Activated gamma-delta T cell treated with anti-CD3 and anti-CD28 coated beads, Interleukin-2, amount 50 U/mL, for 16 hours (primary cell): ENCODE data around the gene CCNY.

Source experiments
- DNase-seq: peaks from one replicate; pipeline ENCODE4 v3.0.0-alpha.2; 2020; ENCODE audit warnings: low read depth

CCNY gene

GRCh38 chr10:35562427-35562826 is 226.1 kb downstream of the CCNY start:
- DNase-seq = no peak

DNA sequence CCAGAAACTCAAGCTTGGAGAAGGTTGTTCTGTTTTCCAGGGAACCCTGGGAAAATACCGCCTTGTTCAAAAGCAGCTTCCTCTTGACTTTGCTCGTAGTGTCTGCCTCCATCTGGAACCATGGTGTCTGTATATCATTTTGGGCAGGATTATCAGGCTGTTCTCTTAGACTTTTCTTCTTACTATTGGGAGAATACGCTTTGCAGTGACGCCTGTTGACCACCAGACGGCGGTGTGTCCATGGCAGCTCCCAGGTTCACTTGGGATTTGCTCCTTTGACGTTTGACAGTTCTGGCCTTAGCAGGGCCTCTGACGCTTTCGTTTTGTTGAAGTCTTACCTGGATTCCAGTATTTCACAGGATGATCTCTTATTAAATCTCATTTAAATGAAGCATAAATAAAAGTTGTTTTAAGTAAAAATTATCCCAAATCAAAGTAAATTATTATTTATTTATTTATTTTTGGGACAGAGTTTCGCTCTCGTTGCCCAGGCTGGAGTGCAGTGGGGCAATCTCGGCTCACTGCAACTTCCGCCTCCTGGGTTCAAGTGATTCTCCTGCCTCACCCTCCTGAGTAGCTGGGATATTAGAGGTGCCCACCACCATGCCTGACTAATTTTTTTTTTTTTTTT is 227.1 kb downstream of the CCNY start:
- DNase-seq = no peak

GRCh38 chr10:35564341-35564968 is 228.1 kb downstream of the CCNY start:
- no peak for DNase-seq

GRCh38 chr10:35565602-35566081 is 229.3 kb downstream of the CCNY start:
- DNase-seq = no peak

DNA sequence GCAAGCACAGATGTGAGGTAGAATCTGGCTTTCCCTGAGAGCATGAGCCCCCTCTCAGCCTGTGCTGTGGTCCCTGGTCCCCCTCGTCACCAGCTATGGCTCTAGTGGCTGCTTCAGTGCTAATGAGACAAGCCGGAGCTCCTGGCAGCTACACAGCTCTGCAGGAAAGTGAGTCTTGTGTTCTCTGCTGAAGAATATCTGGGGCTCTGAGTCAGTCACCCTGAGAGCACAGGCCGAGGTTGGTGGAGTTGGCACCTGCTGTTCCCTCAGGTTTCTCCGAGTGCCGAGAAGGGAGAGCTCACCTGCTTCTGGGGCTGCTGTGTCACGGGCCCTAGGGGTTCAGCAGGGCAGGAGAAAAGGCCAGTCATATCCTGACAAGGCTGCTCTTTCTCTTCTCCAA is 231.6 kb downstream of the CCNY start:
- DNase-seq = no peak

DNA sequence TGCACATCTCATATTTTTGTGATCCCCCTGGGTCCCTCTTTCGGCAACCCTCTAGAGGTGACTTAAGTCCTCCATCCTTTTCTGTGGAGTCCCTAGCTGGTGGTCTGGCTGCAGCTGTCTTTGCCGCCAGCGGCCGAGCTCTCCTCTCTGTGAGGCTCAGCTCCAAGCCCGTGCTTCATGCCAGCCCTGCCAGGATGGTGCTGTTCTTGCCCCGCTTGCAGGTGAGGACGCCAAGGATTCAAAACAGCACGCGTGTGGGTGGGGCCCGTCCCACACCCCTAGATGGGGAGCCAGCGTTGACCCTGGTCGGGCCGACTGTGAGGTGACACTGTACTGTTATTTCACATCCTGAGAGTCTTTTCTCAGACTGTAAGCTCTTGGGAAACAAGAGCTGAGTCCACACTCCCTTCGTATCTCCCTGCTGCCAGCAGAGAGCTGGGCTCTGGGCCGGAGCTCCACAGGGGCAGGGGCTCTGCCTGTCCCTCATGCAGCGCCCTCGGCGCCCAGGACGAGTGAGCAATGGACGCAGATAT is 232.2 kb downstream of the CCNY start:
- DNase-seq = no peak

- no peak for DNase-seq
These were observed 232.9 kb downstream of the CCNY start for GRCh38 chr10:35569111-35569707.

DNA sequence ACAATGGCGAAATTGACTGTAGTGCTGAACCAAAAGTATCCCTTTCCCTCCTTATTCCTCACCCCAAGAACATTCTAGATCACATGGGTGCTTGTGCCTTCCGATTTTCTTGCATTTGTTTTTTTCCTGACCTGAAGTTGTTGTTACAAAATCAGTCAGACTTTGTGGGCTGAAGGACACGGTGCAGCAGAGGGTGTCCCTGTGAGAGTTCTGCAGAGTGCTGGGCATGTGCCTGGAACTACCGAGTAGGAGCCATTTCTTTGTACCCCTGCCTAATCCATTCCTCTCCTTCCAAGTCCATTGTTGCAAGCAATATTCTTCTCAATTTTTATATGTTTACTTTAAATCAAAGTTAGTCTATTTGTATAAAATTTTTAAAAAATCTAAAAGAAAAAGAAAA is 233.5 kb downstream of the CCNY start:
- DNase-seq = no peak

DNA sequence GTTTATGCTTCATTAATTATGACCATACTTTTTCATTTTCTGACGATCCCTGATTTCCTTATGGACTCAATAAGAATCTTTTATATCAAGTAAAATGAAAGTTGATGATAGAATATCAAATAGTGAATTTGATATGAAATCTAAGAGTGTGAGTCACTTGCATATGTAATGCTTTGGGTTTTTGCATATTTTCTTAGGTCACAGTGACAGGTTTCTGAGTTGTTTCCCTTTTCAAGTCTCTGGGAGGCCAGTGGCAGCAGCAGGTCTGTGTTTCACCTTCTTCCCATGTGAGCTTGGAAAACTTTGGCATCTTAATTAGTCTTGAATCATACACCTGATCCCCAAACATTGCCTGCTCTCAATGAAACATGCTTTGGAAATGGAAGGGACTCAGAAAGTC is 234.1 kb downstream of the CCNY start:
- DNase-seq = no peak

DNA sequence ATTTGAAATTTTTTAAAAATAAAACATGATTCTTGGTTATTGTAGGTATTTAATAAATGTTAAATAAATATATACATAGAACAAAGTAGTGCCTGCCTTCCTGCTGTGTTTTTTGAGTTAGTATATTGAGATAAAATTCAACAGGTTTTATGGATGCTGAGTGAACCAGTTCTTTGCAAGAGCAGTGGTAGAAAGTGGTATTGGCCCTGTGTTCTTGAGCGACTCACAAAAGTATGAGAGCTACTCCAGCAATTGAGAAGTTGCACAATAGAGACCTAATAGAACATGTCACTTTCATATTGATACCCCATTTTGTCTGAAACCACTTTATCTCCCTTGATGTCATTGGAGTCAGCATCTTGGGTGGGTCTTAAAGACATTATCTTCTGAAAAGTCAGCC is 236.3 kb downstream of the CCNY start:
- no peak for DNase-seq

DNA sequence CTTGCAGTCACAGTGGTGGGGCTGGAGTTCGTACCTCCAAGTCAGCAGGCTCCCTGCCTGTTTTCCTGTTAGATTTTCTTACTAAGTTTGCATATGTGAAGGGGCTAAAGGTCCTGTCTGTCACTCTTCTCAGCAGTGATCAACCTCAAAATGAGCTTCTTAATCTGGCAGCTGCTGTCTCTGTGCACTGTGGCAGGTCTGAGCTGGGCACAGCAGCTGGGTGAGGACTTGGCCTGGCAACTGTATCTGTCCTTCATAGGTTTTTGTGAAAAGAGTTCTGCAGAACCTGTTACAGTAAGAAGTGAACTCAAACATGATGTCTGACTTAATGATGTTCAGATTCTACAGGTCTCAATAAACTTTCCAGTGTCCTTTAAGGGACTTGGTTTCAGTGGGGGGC is 237.5 kb downstream of the CCNY start:
- DNase-seq = no peak

- DNase-seq = no peak
These were observed 238.6 kb downstream of the CCNY start for GRCh38 chr10:35574924-35575352.

GRCh38 chr10:35575640-35576039 is 239.3 kb downstream of the CCNY start:
- DNase-seq = no peak

DNA sequence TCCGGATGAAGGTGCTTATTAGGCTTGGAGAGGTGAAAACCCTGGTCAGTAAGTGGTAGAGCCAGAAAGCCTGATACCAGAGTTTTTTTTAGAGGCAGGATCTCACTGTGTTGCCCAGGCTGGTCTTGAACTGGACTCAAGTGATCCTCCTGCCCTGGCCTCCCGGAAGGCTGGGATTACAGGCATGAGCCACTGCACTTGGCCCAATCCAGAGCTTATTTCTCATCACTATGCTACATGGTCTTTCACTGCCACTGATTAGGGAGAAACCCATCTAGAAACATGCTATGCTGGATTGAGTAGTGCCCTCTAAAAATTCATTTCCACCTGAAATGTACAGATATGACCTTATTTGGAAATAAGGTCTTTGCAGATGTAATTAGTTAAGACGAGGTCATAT is 240.4 kb downstream of the CCNY start:
- no peak for DNase-seq

DNA sequence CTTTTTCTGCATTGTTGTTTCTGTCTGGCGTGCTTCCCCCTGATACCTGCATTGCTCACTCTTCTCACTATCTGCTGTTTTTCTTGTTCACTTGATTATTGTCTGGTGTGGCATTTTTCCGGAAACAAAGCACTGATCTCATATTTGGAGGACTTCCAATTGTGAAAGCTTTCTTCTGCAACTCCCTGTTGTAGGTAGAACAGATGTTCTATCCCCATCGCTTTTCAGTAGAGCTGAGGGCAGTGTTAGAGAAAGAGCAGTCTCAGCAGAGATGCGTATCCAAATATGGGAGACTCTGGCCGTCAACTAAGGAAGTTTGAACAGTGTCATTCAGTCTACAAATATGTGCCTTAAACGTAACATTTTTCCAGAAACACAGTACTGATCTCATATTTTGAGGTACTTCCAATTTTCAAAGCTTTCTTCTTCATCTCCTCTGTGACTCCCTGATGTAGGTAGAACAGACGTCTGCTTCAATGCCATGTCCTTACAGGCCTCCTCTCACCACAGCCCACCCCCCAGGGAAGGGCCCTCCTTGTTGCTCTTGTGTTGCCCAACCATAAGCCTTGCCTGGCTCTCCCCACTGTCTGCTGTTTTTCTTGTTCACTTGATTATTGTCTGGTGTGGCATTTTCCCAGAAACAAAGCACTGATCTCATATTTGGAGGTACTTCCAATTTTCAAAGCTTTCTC is 241.8 kb downstream of the CCNY start:
- no peak for DNase-seq

GRCh38 chr10:35578618-35578956 is 242.3 kb downstream of the CCNY start:
- no peak for DNase-seq

DNA sequence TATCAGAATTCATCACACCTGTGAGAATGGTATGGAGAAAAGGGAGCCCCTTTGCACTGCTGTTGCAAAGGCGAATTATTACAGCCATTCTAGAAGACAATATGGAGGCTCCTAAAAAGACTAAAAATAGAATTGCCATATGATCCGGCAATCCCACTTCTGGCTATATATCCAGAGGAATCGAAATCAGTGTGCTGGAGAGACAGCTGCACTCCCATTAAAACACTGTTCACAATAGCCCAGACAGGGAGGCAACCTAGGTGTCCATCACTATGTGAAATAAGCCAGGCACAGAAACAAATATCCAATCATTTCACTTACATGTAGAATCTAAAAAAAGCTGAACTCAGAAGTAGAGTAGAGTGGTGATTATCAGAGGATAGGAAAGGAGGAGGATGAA is 242.8 kb downstream of the CCNY start:
- no peak for DNase-seq

GRCh38 chr10:35579726-35580422 is 243.6 kb downstream of the CCNY start:
- no peak for DNase-seq

DNA sequence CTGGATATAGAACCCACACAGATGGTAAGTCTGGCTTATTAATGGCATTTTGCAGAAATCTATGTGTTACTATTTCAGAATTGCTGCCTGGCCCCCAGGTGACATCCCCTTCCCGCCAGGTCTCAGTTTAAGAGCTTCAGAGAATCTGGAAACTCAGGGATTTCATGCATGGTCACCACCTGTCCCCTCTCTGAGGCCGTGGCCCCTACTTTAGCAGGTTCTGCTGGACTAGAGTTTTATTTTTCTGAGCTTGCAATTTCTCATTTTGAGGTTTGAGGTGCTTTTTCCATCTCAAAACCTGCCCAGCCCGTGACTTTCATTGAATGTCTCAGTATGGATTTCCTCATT is 244.1 kb downstream of the CCNY start:
- no peak for DNase-seq

- DNase-seq = no peak
These were observed 245.3 kb downstream of the CCNY start for GRCh38 chr10:35581655-35582054.

GRCh38 chr10:35584946-35585345 is 248.6 kb downstream of the CCNY start:
- no peak for DNase-seq

GRCh38 chr10:35585356-35585755 is 249.0 kb downstream of the CCNY start:
- no peak for DNase-seq
